ENCODE measurements around the gene INAFM1.
"Not testable (repeated sequence)": the region's sequence is repeated elsewhere in the genome, so short reads cannot be mapped to it uniquely, and the experiment has no call there.

INAFM1 gene

GRCh38 chr19:47240996-47241918, 33.4 kb upstream of the INAFM1 start:
- DNase-seq (ENCODE audit: low read depth, low spot score): no peak

- DNase-seq (ENCODE audit: low read depth, low spot score): no peak
Observed at GRCh38 chr19:47241919-47242577, 32.6 kb upstream of the INAFM1 start.

GRCh38 chr19:47243364-47243775, 31.3 kb upstream of the INAFM1 start:
- DNase-seq (ENCODE audit: low read depth, low spot score): no peak

- no peak for DNase-seq (ENCODE audit: low read depth, low spot score)
Observed at GRCh38 chr19:47243776-47244547, 30.7 kb upstream of the INAFM1 start.

GRCh38 chr19:47247308-47247990, 27.2 kb upstream of the INAFM1 start:
- DNase-seq (ENCODE audit: low read depth, low spot score): no peak

GRCh38 chr19:47253016-47253415, 21.7 kb upstream of the INAFM1 start:
- not testable (repeated sequence) for DNase-seq (ENCODE audit: low read depth, low spot score)

- DNase-seq (ENCODE audit: low read depth, low spot score): no peak
Observed at GRCh38 chr19:47253467-47253881, 21.2 kb upstream of the INAFM1 start.

GRCh38 chr19:47253970-47254369, 20.7 kb upstream of the INAFM1 start:
- no peak for DNase-seq (ENCODE audit: low read depth, low spot score)

GRCh38 chr19:47255879-47256692, 18.6 kb upstream of the INAFM1 start, which contains the start of gene CCDC9:
CCDC9 (plus strand) TSS chr19:47256525; CDS start chr19:47258401, 1,876 bp downstream.
- no peak for DNase-seq (ENCODE audit: low read depth, low spot score)

GRCh38 chr19:47256693-47257410, 17.8 kb upstream of the INAFM1 start:
- DNase-seq (ENCODE audit: low read depth, low spot score): no peak

- no peak for DNase-seq (ENCODE audit: low read depth, low spot score)
Observed at GRCh38 chr19:47257411-47258169, 17.1 kb upstream of the INAFM1 start.

- no peak for DNase-seq (ENCODE audit: low read depth, low spot score)
Observed at GRCh38 chr19:47258434-47258833, 16.3 kb upstream of the INAFM1 start.

GRCh38 chr19:47258895-47259555, 15.7 kb upstream of the INAFM1 start:
- DNase-seq (ENCODE audit: low read depth, low spot score): no peak

- no peak for DNase-seq (ENCODE audit: low read depth, low spot score)
Observed at GRCh38 chr19:47260476-47260875, 14.2 kb upstream of the INAFM1 start.

- DNase-seq (ENCODE audit: low read depth, low spot score): not testable (repeated sequence)
Observed at GRCh38 chr19:47261946-47262793, 12.5 kb upstream of the INAFM1 start.

GRCh38 chr19:47264629-47265028, 10.1 kb upstream of the INAFM1 start:
- no peak for DNase-seq (ENCODE audit: low read depth, low spot score)

- DNase-seq (ENCODE audit: low read depth, low spot score): no peak
Observed at GRCh38 chr19:47266401-47266941, 8.2 kb upstream of the INAFM1 start.

Measured in iPS DF 19.7 (cell line).